ENCODE results near the gene PPP3CA. TPM values are rescaled to one million over a fixed set of nuclear protein-coding genes. Genes with fewer than 3 reads are reported as not detected.

PPP3CA gene
- total RNA-seq, 1 experiment from 2014 or later: 133 TPM

GRCh38 chr4:101014417-101014816, 332.9 kb downstream of the PPP3CA start:
- DNase-seq (ENCODE audit: low read depth, low spot score) (no peak), ATAC-seq (no peak)
- Histone ChIP-seq H3K4me3 (replicated peaks in 1 of 2; ENCODE audit: low read depth in 1 of 2, low read length in 2 of 2) (no peak overlapping the region), H4K20me1 (ENCODE audit: insufficient read depth) (no peaks in the 10 kb centered on the region), H3K4me2 (ENCODE audit: low read length) (no peak overlapping the region), H3K9me2 (ENCODE audit: insufficient read depth) (no peaks in the 10 kb centered on the region), H3K9ac (ENCODE audit: low read length) (no peak overlapping the region), H3K79me2 (ENCODE audit: insufficient read depth, low read length) (no peaks in the 10 kb centered on the region), H2AFZ (ENCODE audit: low read depth, low read length, poor library complexity, severe bottlenecking) (no peak overlapping the region), H3K9me3 (ENCODE audit: control insufficient read depth in 1 of 2, insufficient read depth in 1 of 2, low read depth in 1 of 2, low read length in 2 of 2) (no peaks in the 10 kb centered on the region), H3K27ac (ENCODE audit: low read depth, low read length) (no peak overlapping the region), H3K4me1 (ENCODE audit: control insufficient read depth in 1 of 2, insufficient read depth in 2 of 2, low read length in 2 of 2) (peaks cover 24 to 27% of the 10 kb centered on the region in 2 experiments), H3K27me3 (ENCODE audit: insufficient read depth, low read length) (no peaks in the 10 kb centered on the region), H3K36me3 (ENCODE audit: control insufficient read depth in 1 of 2, insufficient read depth in 2 of 2, low read length in 2 of 2) (peaks cover 0 to 4% of the 10 kb centered on the region in 2 experiments; a peak in 1 of 4 replicates)
- POLR2A ChIA-PET: no interaction called here
- intact Hi-C loops (cut with micrococcal nuclease): no loop called here
- no TSS peak for BruUV-seq (replicated peaks)
- RAD21 ChIA-PET (ENCODE audit: low non-redundant PET in 1 of 2, low total read pairs in 2 of 2, uncharacterized antibody in 2 of 2, unreplicated experiment in 2 of 2): no interaction called here
- TF ChIP-seq POLR2A (IDR thresholded peaks at IDR 0.05; ENCODE audit: borderline replicate concordance, extremely low read depth, insufficient read depth, insufficient read length) (no peak), REST (IDR thresholded peaks at IDR 0.05; ENCODE audit: low read depth) (no peak), EZH2 (IDR thresholded peaks at IDR 0.05) (no peak), POLR2AphosphoS5 (IDR thresholded peaks at IDR 0.05; ENCODE audit: low read depth, low read length) (no peak), FOSL1 (IDR thresholded peaks at IDR 0.05; ENCODE audit: low read depth) (no peak), TCF7L2 (IDR thresholded peaks at IDR 0.05; ENCODE audit: borderline replicate concordance, extremely low read depth, insufficient read depth, insufficient read length) (no peak), EZH2phosphoT487 (IDR thresholded peaks at IDR 0.05; ENCODE audit: borderline replicate concordance) (no peak), EGR1 (IDR thresholded peaks at IDR 0.05; ENCODE audit: low read depth) (no peak), SP1 (IDR thresholded peaks at IDR 0.05; ENCODE audit: low read depth) (no peak), SIN3A (IDR thresholded peaks at IDR 0.05; ENCODE audit: low read depth) (no peak), CBX3 (IDR thresholded peaks at IDR 0.05; ENCODE audit: low read depth) (no peak), ZFX (IDR thresholded peaks at IDR 0.05) (no peak), CTCF (IDR thresholded peaks at IDR 0.05 in 2 of 3, conservative IDR thresholded peaks at IDR 0.05 in 1 of 3; ENCODE audit: borderline replicate concordance in 1 of 3, insufficient read depth in 1 of 3, low read depth in 2 of 3, low read length in 2 of 3) (no peak), ZBTB33 (IDR thresholded peaks at IDR 0.05; ENCODE audit: extremely low read depth, insufficient replicate concordance, low read length) (no peak), ELF1 (IDR thresholded peaks at IDR 0.05; ENCODE audit: borderline replicate concordance, low read depth) (no peak)
- CTCF ChIA-PET: no interaction called here

Measured in HCT116 (cell line).